AML-193 (cell line): Measurements from ENCODE around the gene LCN6.
"Not testable (repeated sequence)": the region's sequence is repeated elsewhere in the genome, so short reads cannot be mapped to it uniquely, and the experiment has no call there.

Experiments
- DNase-seq, 2 experiments: peaks; one replicate each; lab custom pipeline; 2025; lab: John Stamatoyannopoulos, UW

The LCN6 gene

GRCh38 chr9:136748201-136748600 lies at the start of gene LCN6:
TSS of gene LCN6 (minus strand) at chr9:136748525. CDS start at chr9:136748483, 42 bp downstream.
- no peak for DNase-seq

GRCh38 chr9:136796775-136797347 lies 48.5 kb upstream of the LCN6 start:
- DNase-seq: not testable (repeated sequence)

- DNase-seq: no peak
Measured at GRCh38 chr9:136796238-136796774, 48.0 kb upstream of the LCN6 start, which contains the start of gene CCDC183. TSS of gene CCDC183 (plus strand) at chr9:136796338. CDS start at chr9:136796398, 60 bp downstream.

GRCh38 chr9:136795000-136795348 lies 46.6 kb upstream of the LCN6 start:
- peak in 1 of 2 experiments; percentile 21 for DNase-seq

GRCh38 chr9:136794281-136794999 lies 46.1 kb upstream of the LCN6 start:
- DNase-seq: no peak

GRCh38 chr9:136793086-136793946 lies 45.0 kb upstream of the LCN6 start:
- DNase-seq: no peak

GRCh38 chr9:136792321-136793085 lies 44.2 kb upstream of the LCN6 start:
- no peak for DNase-seq

GRCh38 chr9:136791516-136792276 lies 43.4 kb upstream of the LCN6 start:
- DNase-seq: peak; percentile 39 to 47

GRCh38 chr9:136790640-136791515 lies 42.6 kb upstream of the LCN6 start, which contains the start of gene TMEM141:
TSS of gene TMEM141 (plus strand) at chr9:136791344. CDS start at chr9:136791371, 27 bp downstream.
- DNase-seq: peak; percentile 95 to 98

GRCh38 chr9:136789523-136789937 lies 41.2 kb upstream of the LCN6 start:
- DNase-seq: no peak

- DNase-seq: not testable (repeated sequence)
Measured at GRCh38 chr9:136788644-136789522, 40.6 kb upstream of the LCN6 start.

GRCh38 chr9:136787690-136788400 lies 39.5 kb upstream of the LCN6 start:
- DNase-seq: peak; percentile 42 to 65

- not testable (repeated sequence) for DNase-seq
Measured at GRCh38 chr9:136786983-136787382, 38.7 kb upstream of the LCN6 start.

- DNase-seq: no peak
Measured at GRCh38 chr9:136786451-136786850, 38.1 kb upstream of the LCN6 start.

- not testable (repeated sequence) for DNase-seq
Measured at GRCh38 chr9:136785565-136786355, 37.4 kb upstream of the LCN6 start.

- DNase-seq: no peak
Measured at GRCh38 chr9:136784997-136785361, 36.7 kb upstream of the LCN6 start.
